Sigmoid colon (tissue), 4 donors: ENCODE data around the gene PHC3.

Source experiments
- EP300 ChIP-seq, 4 donors: sonication (generic); formaldehyde crosslinking; IDR thresholded peaks; one replicate each; pipeline ENCODE4 v1.6.1; 2017; ENCODE audit warnings: antibody characterized with exemption in 4 of 4
- POLR2A ChIP-seq, 2 donors: fragments of 450-650 bp; IDR thresholded peaks; one replicate each; pipeline ENCODE4 v1.6.1; 2016; ENCODE audit warnings: antibody characterized with exemption in 2 of 2, mild to moderate bottlenecking in 2 of 2, moderate library complexity in 2 of 2
- TF ChIP-seq, protein P1 (sequence below), 4 experiments: fragments of 450-650 bp in 3 of 4; fragments of 200-600 bp in 1 of 4; IDR thresholded peaks; one replicate each; pipeline ENCODE4 v1.5.1; 2016 to 2019; ENCODE audit warnings: antibody characterized with exemption in 4 of 4, mild to moderate bottlenecking in 3 of 4, moderate library complexity in 2 of 4

DNA sequence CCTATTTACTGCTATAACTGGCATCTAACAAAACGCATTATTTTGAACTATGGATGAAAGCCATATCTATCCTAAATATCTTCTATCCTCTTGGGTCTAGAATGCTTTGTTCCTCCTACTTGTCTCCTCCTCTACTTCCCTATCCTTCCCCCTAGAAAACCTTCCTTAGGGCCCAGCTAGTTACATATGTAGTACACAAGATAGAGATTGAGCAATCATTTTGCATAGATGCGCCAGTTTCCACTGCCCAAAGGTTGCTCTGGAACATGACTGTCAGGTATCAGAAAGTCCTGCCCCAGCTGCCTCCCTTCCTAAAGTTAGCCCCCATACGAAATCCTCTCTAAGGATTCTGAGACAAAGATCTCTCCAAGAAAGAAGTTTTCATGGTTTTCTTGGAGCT is 88.6 kb downstream of the PHC3 start:
- TF ChIP-seq, protein P1, sequence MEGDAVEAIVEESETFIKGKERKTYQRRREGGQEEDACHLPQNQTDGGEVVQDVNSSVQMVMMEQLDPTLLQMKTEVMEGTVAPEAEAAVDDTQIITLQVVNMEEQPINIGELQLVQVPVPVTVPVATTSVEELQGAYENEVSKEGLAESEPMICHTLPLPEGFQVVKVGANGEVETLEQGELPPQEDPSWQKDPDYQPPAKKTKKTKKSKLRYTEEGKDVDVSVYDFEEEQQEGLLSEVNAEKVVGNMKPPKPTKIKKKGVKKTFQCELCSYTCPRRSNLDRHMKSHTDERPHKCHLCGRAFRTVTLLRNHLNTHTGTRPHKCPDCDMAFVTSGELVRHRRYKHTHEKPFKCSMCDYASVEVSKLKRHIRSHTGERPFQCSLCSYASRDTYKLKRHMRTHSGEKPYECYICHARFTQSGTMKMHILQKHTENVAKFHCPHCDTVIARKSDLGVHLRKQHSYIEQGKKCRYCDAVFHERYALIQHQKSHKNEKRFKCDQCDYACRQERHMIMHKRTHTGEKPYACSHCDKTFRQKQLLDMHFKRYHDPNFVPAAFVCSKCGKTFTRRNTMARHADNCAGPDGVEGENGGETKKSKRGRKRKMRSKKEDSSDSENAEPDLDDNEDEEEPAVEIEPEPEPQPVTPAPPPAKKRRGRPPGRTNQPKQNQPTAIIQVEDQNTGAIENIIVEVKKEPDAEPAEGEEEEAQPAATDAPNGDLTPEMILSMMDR (IDR thresholded peaks at IDR 0.05), result no peak
- TF ChIP-seq POLR2A (IDR thresholded peaks at IDR 0.05), result no peak
- no peak for TF ChIP-seq EP300 (IDR thresholded peaks at IDR 0.05)
